HAP-1 (cell line): ENCODE measurements around the gene FOXK1.
A peak's percentile ranks its signal among the peaks of the same experiment; 100 is the strongest.

Experiments used
- DNase-seq, 2 experiments: peaks; one replicate each; pipeline ENCODE4 v3.0.0-alpha.2; 2016 to 2020; ENCODE audit warnings: low spot score in 2 of 2
- H3K27me3 ChIP-seq: fragments of 250-450 bp; sonication (Bioruptor Pico); 2 replicates; pipeline ENCODE4 v1.5.1; 2020; ENCODE audit warnings: low read depth, mild to moderate bottlenecking, moderate library complexity
- H3K36me3 ChIP-seq: fragments of 250-450 bp; sonication (Bioruptor Pico); replicated peaks from 2 replicates; pipeline ENCODE4 v1.5.1; 2020; ENCODE audit warnings: mild to moderate bottlenecking
- H3K4me1 ChIP-seq: fragments of 250-450 bp; sonication (Bioruptor Pico); 2 replicates; pipeline ENCODE4 v1.5.1; 2020; ENCODE audit warnings: mild to moderate bottlenecking
- H3K4me3 ChIP-seq: fragments of 250-450 bp; sonication (Bioruptor Pico); 2 replicates; pipeline ENCODE4 v1.5.1; 2020; ENCODE audit warnings: mild to moderate bottlenecking, moderate library complexity
- H3K9me3 ChIP-seq: fragments of 250-450 bp; sonication (Bioruptor Pico); 2 replicates; pipeline ENCODE4 v1.5.1; 2020; ENCODE audit warnings: mild to moderate bottlenecking, moderate library complexity
- in situ Hi-C: fragments of 300-500 bp; cut with MboI; formaldehyde crosslinking; loops from 3 replicates; pipeline ENCODE4 v1.14.3; 2020; ENCODE audit warnings: low sequenced_read_pairs, inconsistent platforms, mixed read lengths

The FOXK1 gene

GRCh38 chr7:4693749-4694148, 11.7 kb downstream of the FOXK1 start:
- in situ Hi-C loops = no loop called here
- Histone ChIP-seq H3K4me3 (no peak overlapping the region), H3K27me3 (no peaks in the 10 kb centered on the region), H3K9me3 (no peaks in the 10 kb centered on the region), H3K4me1 (peaks cover 13% of the 10 kb centered on the region), H3K36me3 (0 out of 2 replicates have a peak, but pooled peaks cover 2% of the 10 kb centered on the region)
- no peak for DNase-seq

- DNase-seq = no peak
- in situ Hi-C loops = no loop called here
- H3K4me1 ChIP-seq = peaks cover 13% of the 10 kb centered on the region
- H3K4me3 ChIP-seq = no peak overlapping the region
- H3K27me3 ChIP-seq = no peaks in the 10 kb centered on the region
- H3K36me3 ChIP-seq = 0 out of 2 replicates have a peak, but pooled peaks cover 2% of the 10 kb centered on the region
- no peaks in the 10 kb centered on the region for H3K9me3 ChIP-seq
Measured at GRCh38 chr7:4694305-4694704, 12.2 kb downstream of the FOXK1 start.

GRCh38 chr7:4698707-4699275, 16.7 kb downstream of the FOXK1 start:
- in situ Hi-C loops = no loop called here

GRCh38 chr7:4699841-4700240, 17.7 kb downstream of the FOXK1 start:
- peaks cover 10% of the 10 kb centered on the region for H3K4me1 ChIP-seq
- 0 out of 2 replicates have a peak, but pooled peaks cover 2% of the 10 kb centered on the region for H3K36me3 ChIP-seq
- no peaks in the 10 kb centered on the region for H3K9me3 ChIP-seq
- no peaks in the 10 kb centered on the region for H3K27me3 ChIP-seq
- H3K4me3 ChIP-seq = no peak overlapping the region
- peak; percentile 33 to 56 for DNase-seq
- in situ Hi-C loops = no loop called here

More at GRCh38 chr7:4698707-4699275, 16.7 kb downstream of the FOXK1 start:
- H3K36me3 ChIP-seq = 0 out of 2 replicates have a peak, but pooled peaks cover 2% of the 10 kb centered on the region
- DNase-seq = no peak
- no peaks in the 10 kb centered on the region for H3K9me3 ChIP-seq
- H3K27me3 ChIP-seq = no peaks in the 10 kb centered on the region
- no peak overlapping the region for H3K4me3 ChIP-seq
- H3K4me1 ChIP-seq = peaks cover 10% of the 10 kb centered on the region

GRCh38 chr7:4700577-4701235, 18.6 kb downstream of the FOXK1 start:
- no peaks in the 10 kb centered on the region for H3K9me3 ChIP-seq
- in situ Hi-C loops = no loop called here
- no peak for DNase-seq
- no peaks in the 10 kb centered on the region for H3K27me3 ChIP-seq
- no peak overlapping the region for H3K4me3 ChIP-seq
- 0 out of 2 replicates have a peak, but pooled peaks cover 2% of the 10 kb centered on the region for H3K36me3 ChIP-seq
- H3K4me1 ChIP-seq = peaks cover 10% of the 10 kb centered on the region

- Histone ChIP-seq H3K27me3 (no peaks in the 10 kb centered on the region), H3K9me3 (no peaks in the 10 kb centered on the region), H3K4me3 (no peak overlapping the region), H3K36me3 (no peaks in the 10 kb centered on the region), H3K4me1 (peaks cover 29% of the 10 kb centered on the region)
- DNase-seq = no peak
- in situ Hi-C loops = no loop called here
Measured at GRCh38 chr7:4702961-4703512, 20.9 kb downstream of the FOXK1 start.

- H3K27me3 ChIP-seq = no peaks in the 10 kb centered on the region
- DNase-seq = no peak
- in situ Hi-C loops = no loop called here
Measured at GRCh38 chr7:4703532-4703931, 21.4 kb downstream of the FOXK1 start.

GRCh38 chr7:4706384-4707216, 24.5 kb downstream of the FOXK1 start:
- in situ Hi-C loops = no loop called here
- H3K4me1 ChIP-seq = peaks cover 24% of the 10 kb centered on the region
- no peaks in the 10 kb centered on the region for H3K9me3 ChIP-seq
- H3K4me3 ChIP-seq = peak overlapping the region; percentile 17
- H3K36me3 ChIP-seq = no peaks in the 10 kb centered on the region; the same call in 1 of the 2 replicates
- DNase-seq = no peak
- no peaks in the 10 kb centered on the region for H3K27me3 ChIP-seq

More at GRCh38 chr7:4703532-4703931, 21.4 kb downstream of the FOXK1 start:
- Histone ChIP-seq H3K36me3 (no peaks in the 10 kb centered on the region), H3K4me3 (no peak overlapping the region), H3K4me1 (peaks cover 34% of the 10 kb centered on the region), H3K9me3 (no peaks in the 10 kb centered on the region)

- H3K4me3 ChIP-seq = peak overlapping the region; percentile 17
- in situ Hi-C loops = no loop called here
Measured at GRCh38 chr7:4707217-4707741, 25.2 kb downstream of the FOXK1 start.

GRCh38 chr7:4707980-4708411, 25.9 kb downstream of the FOXK1 start:
- peak overlapping the region; percentile 17; the same call in 1 of the 2 replicates for H3K4me3 ChIP-seq
- no peaks in the 10 kb centered on the region for H3K9me3 ChIP-seq
- H3K36me3 ChIP-seq = no peaks in the 10 kb centered on the region; the same call in 1 of the 2 replicates
- H3K4me1 ChIP-seq = peaks cover 24% of the 10 kb centered on the region
- H3K27me3 ChIP-seq = no peaks in the 10 kb centered on the region
- in situ Hi-C loops = no loop called here
- peak; percentile 72 to 87 for DNase-seq

More at GRCh38 chr7:4707217-4707741, 25.2 kb downstream of the FOXK1 start:
- Histone ChIP-seq H3K27me3 (no peaks in the 10 kb centered on the region), H3K36me3 (no peaks in the 10 kb centered on the region; the same call in 1 of the 2 replicates), H3K4me1 (peaks cover 24% of the 10 kb centered on the region), H3K9me3 (no peaks in the 10 kb centered on the region)
- DNase-seq = peak; percentile 66 to 90

GRCh38 chr7:4709187-4709586, 27.1 kb downstream of the FOXK1 start:
- no peak for DNase-seq
- Histone ChIP-seq H3K9me3 (no peaks in the 10 kb centered on the region), H3K36me3 (no peaks in the 10 kb centered on the region; the same call in 1 of the 2 replicates), H3K4me1 (peaks cover 24% of the 10 kb centered on the region), H3K27me3 (no peaks in the 10 kb centered on the region), H3K4me3 (no peak overlapping the region)
- in situ Hi-C loops = no loop called here

- DNase-seq = no peak
- no peaks in the 10 kb centered on the region for H3K27me3 ChIP-seq
- no peaks in the 10 kb centered on the region for H3K9me3 ChIP-seq
- no peak overlapping the region for H3K4me3 ChIP-seq
- in situ Hi-C loops = no loop called here
- peaks cover 24% of the 10 kb centered on the region for H3K4me1 ChIP-seq
- H3K36me3 ChIP-seq = no peaks in the 10 kb centered on the region; the same call in 1 of the 2 replicates
Measured at GRCh38 chr7:4711093-4711492, 29.0 kb downstream of the FOXK1 start.

- Histone ChIP-seq H3K27me3 (no peaks in the 10 kb centered on the region), H3K9me3 (no peaks in the 10 kb centered on the region), H3K4me3 (no peak overlapping the region), H3K4me1 (peaks cover 20% of the 10 kb centered on the region), H3K36me3 (no peaks in the 10 kb centered on the region; the same call in 1 of the 2 replicates)
- in situ Hi-C loops = no loop called here
- DNase-seq = no peak
Measured at GRCh38 chr7:4711634-4712033, 29.5 kb downstream of the FOXK1 start.
